DND-41 (cell line): ENCODE results near the gene SRCAP.

ENCODE experiments used
- ATAC-seq: fragments of 200-7000 bp; cut with Tn5 transposase; 3 replicates; pipeline ENCODE4 v1.9.1; 2021; ENCODE audit warnings: low read depth; ENCODE audit not compliant: insufficient read depth
- DNase-seq: peaks from one replicate; pipeline ENCODE4 v3.0.0-alpha.2; 2020
- H2AFZ ChIP-seq: 2 replicates; pipeline ENCODE4 v1.6.0; 2012; ENCODE audit warnings: low read depth, low read length
- H3K27ac ChIP-seq: 2 replicates; pipeline ENCODE4 v1.5.1; 2012; ENCODE audit warnings: low read length, inconsistent platforms
- H3K27me3 ChIP-seq: fragments of 200-600 bp; sonication (generic); 2 replicates; pipeline ENCODE4 v1.6.0; 2012; ENCODE audit warnings: low read length, mild to moderate bottlenecking, inconsistent platforms; ENCODE audit not compliant: insufficient read depth, poor library complexity
- H3K36me3 ChIP-seq: 2 replicates; pipeline ENCODE4 v1.5.1; 2012; ENCODE audit warnings: low read length, inconsistent platforms; ENCODE audit not compliant: insufficient read depth
- H3K4me1 ChIP-seq: 2 replicates; pipeline ENCODE4 v1.5.1; 2012; ENCODE audit warnings: mild to moderate bottlenecking, low read length; ENCODE audit not compliant: insufficient read depth
- H3K4me2 ChIP-seq: 2 replicates; pipeline ENCODE4 v1.6.0; 2012; ENCODE audit warnings: mild to moderate bottlenecking, moderate library complexity, low read length, inconsistent platforms; ENCODE audit not compliant: insufficient read depth
- H3K4me3 ChIP-seq, 2 experiments: fragments of 200-600 bp in 1 of 2; shearing (Covaris generic) in 1 of 2; 2 replicates each; pipeline ENCODE4 v1.5.1; 2012 to 2016; ENCODE audit warnings: inconsistent platforms in 2 of 2, low read length in 2 of 2, mild to moderate bottlenecking in 2 of 2, low read depth in 1 of 2, moderate library complexity in 1 of 2
- H3K79me2 ChIP-seq: 2 replicates; pipeline ENCODE4 v1.6.0; 2012; ENCODE audit warnings: low read length, inconsistent platforms; ENCODE audit not compliant: insufficient read depth
- H3K9ac ChIP-seq: 2 replicates; pipeline ENCODE4 v1.6.0; 2012; ENCODE audit warnings: low read depth, mild to moderate bottlenecking, inconsistent platforms, low read length, moderate library complexity
- H3K9me3 ChIP-seq: 2 replicates; pipeline ENCODE4 v1.5.1; 2012; ENCODE audit warnings: low read length, moderate library complexity, mild to moderate bottlenecking, inconsistent platforms; ENCODE audit not compliant: insufficient read depth, severe bottlenecking
- H4K20me1 ChIP-seq: 2 replicates; pipeline ENCODE4 v1.6.0; 2012; ENCODE audit warnings: low read length; ENCODE audit not compliant: insufficient read depth
- CTCF ChIP-seq: IDR thresholded peaks from 2 replicates; pipeline ENCODE4 v1.5.1; 2012; ENCODE audit warnings: borderline replicate concordance, low read length, moderate library complexity, mild to moderate bottlenecking; ENCODE audit not compliant: poor library complexity, severe bottlenecking; ENCODE audit errors: extremely low read depth
- EZH2 ChIP-seq: IDR thresholded peaks from 3 replicates; pipeline ENCODE4 v1.6.1; 2012; ENCODE audit warnings: borderline replicate concordance, low read depth, mild to moderate bottlenecking, moderate library complexity, low read length, inconsistent platforms; ENCODE audit not compliant: severe bottlenecking

The SRCAP gene

DNA sequence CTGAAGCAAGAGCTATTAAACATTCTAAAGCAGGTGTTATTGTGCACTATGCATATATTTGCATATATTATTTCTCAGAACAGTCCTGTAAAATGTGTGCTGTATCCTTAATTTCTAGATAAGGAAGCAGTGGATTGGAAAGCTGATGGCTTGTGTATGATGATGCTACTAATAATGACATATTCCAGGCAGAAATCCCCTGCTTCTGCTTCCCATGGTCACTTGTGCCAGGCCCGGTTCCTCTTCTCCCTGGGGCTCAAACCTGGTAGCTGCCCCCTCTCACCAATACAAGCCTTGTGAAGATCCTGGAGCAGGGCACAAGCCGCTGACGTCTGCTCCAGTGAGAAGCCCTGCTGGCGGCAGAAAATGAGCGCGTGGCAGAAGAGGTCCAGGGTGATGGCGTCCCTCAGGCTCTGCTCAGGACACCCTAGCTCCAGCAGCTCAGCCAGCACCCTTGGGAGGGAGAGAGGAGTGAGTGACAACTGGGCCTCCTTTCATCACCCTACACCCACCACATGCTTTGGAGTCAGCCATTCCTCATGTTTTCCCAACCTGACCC, 61.1 kb downstream of the SRCAP start:
- Histone ChIP-seq H3K36me3 (peaks cover 52% of the 10 kb centered on the region), H3K4me3 (peak overlapping the region in 1 of 2 experiments; percentile 91; a peak in 1 of 4 replicates), H3K79me2 (peaks cover 33% of the 10 kb centered on the region), H3K4me2 (peak overlapping the region; percentile 96; the same call in 1 of the 2 replicates), H3K27me3 (no peaks in the 10 kb centered on the region), H4K20me1 (peaks cover 13% of the 10 kb centered on the region; the same call in 1 of the 2 replicates), H3K9me3 (no peaks in the 10 kb centered on the region), H3K9ac (no peak overlapping the region), H2AFZ (no peak overlapping the region), H3K27ac (no peak overlapping the region), H3K4me1 (peaks cover 39% of the 10 kb centered on the region)
- DNase-seq (no peak), ATAC-seq (no peak)
- TF ChIP-seq EZH2: no peak
- no peak for TF ChIP-seq CTCF

- H3K4me3 ChIP-seq: peak overlapping the region; percentile 35 to 91; a peak in 3 of 4 replicates
- H3K9me3 ChIP-seq: no peaks in the 10 kb centered on the region
- H3K27ac ChIP-seq: no peak overlapping the region
- peak overlapping the region; percentile 96 for H3K4me2 ChIP-seq
- DNase-seq (no peak), ATAC-seq (no peak)
- TF ChIP-seq CTCF (no peak), EZH2 (no peak)
- H3K27me3 ChIP-seq: no peaks in the 10 kb centered on the region
- H2AFZ ChIP-seq: peak overlapping the region; percentile 94
- peaks cover 59% of the 10 kb centered on the region for H3K36me3 ChIP-seq
- peaks cover 13% of the 10 kb centered on the region; the same call in 1 of the 2 replicates for H4K20me1 ChIP-seq
- H3K79me2 ChIP-seq: peaks cover 34% of the 10 kb centered on the region
- H3K9ac ChIP-seq: peak overlapping the region; percentile 63
- peaks cover 39% of the 10 kb centered on the region for H3K4me1 ChIP-seq
These were observed 61.8 kb downstream of the SRCAP start for GRCh38 chr16:30760577-30761426.

GRCh38 chr16:30761427-30761927, 62.5 kb downstream of the SRCAP start:
- Histone ChIP-seq H3K4me1 (peaks cover 39% of the 10 kb centered on the region), H3K79me2 (peaks cover 34% of the 10 kb centered on the region), H3K27ac (peak overlapping the region; percentile 51; the same call in 1 of the 2 replicates), H4K20me1 (peaks cover 16% of the 10 kb centered on the region; the same call in 1 of the 2 replicates), H3K4me2 (peak overlapping the region; percentile 96), H3K9me3 (no peaks in the 10 kb centered on the region), H2AFZ (peak overlapping the region; percentile 94), H3K9ac (peak overlapping the region; percentile 63), H3K36me3 (peaks cover 59% of the 10 kb centered on the region), H3K4me3 (peak overlapping the region; percentile 35 to 91), H3K27me3 (no peaks in the 10 kb centered on the region)
- DNase-seq (peak; percentile 65), ATAC-seq (peak; percentile 51)
- TF ChIP-seq CTCF (no peak), EZH2 (no peak)
